ENCODE data around the gene DPP4. TPM values are rescaled to one million over a fixed set of nuclear protein-coding genes. Genes with fewer than 3 reads are reported as not detected.

Gene DPP4
- total and polyA plus RNA-seq, 2 experiments from 2014 or later = 1.5 to 2.8 TPM

- ATAC-seq = no peak
- DNase-seq (ENCODE audit: low spot score) = no peak
- H3K36me3 ChIP-seq (ENCODE audit: insufficient read depth) = peaks cover 11% of the 10 kb centered on the region
- Mint-ChIP-seq H3K27ac (no peak overlapping the region), H3K27me3 (ENCODE audit: insufficient read depth, low read depth, poor library complexity) (peaks cover 19% of the 10 kb centered on the region), H3K9me3 (peaks cover 29% of the 10 kb centered on the region), H3K4me3 (no peak overlapping the region), H3K36me3 (ENCODE audit: low read depth) (peaks cover 24% of the 10 kb centered on the region), H3K4me1 (peaks cover 32% of the 10 kb centered on the region)
- H4K20me1 ChIP-seq (replicated peaks; ENCODE audit: insufficient read depth) = no peaks in the 10 kb centered on the region
- peak overlapping the region; percentile 49; the same call in 1 of the 2 replicates for H3K4me2 ChIP-seq
- peaks cover 41% of the 10 kb centered on the region for H3K27me3 ChIP-seq (ENCODE audit: insufficient read depth)
- H3K9me2 ChIP-seq (ENCODE audit: insufficient read depth) = no peaks in the 10 kb centered on the region
- H3F3A ChIP-seq (replicated peaks; ENCODE audit: low read depth) = no peaks in the 10 kb centered on the region
- peaks cover 31% of the 10 kb centered on the region for H3K4me1 ChIP-seq (ENCODE audit: insufficient read depth)
- H3K4me3 ChIP-seq = no peak overlapping the region
- TF ChIP-seq STAT1 (IDR thresholded peaks at IDR 0.05; ENCODE audit: unreplicated experiment) (no peak), REST (IDR thresholded peaks at IDR 0.05; ENCODE audit: unreplicated experiment) (no peak), ETS1 (IDR thresholded peaks at IDR 0.05) (no peak), EZH2 (IDR thresholded peaks at IDR 0.05; ENCODE audit: low read depth, unreplicated experiment) (no peak), ZNF462 (CRISPR knock-in tag; IDR thresholded peaks at IDR 0.05) (no peak), CREB1 (CRISPR knock-in tag; IDR thresholded peaks at IDR 0.05; ENCODE audit: low read depth) (no peak), CTCF (conservative IDR thresholded peaks at IDR 0.05; ENCODE audit: low read depth in 2 of 2) (no peak), NANOG (IDR thresholded peaks at IDR 0.05; ENCODE audit: borderline replicate concordance) (no peak), POLR2AphosphoS5 (IDR thresholded peaks at IDR 0.05; ENCODE audit: low read depth) (no peak), ZNF331 (CRISPR knock-in tag; IDR thresholded peaks at IDR 0.05; ENCODE audit: low read depth) (no peak), EZH2phosphoT487 (IDR thresholded peaks at IDR 0.05; ENCODE audit: unreplicated experiment) (no peak), JUNB (IDR thresholded peaks at IDR 0.05; ENCODE audit: unreplicated experiment) (no peak), ZNF114 (CRISPR knock-in tag; IDR thresholded peaks at IDR 0.05) (no peak)
- H2AFZ ChIP-seq = no peak overlapping the region
- H3K79me2 ChIP-seq (replicated peaks; ENCODE audit: insufficient read depth) = no peaks in the 10 kb centered on the region
- no peak overlapping the region for H3K27ac ChIP-seq (ENCODE audit: low read depth)
These were observed 1.7 kb upstream of the DPP4 start for GRCh38 chr2:162075689-162076132.

Data from GM23338 (cell line).